HL-60 (cell line): ENCODE results near the gene YIF1A.

Experiments
- DNase-seq, 2 experiments: peaks; one replicate each; pipeline ENCODE4 v3.0.0-alpha.2; 2010 to 2020; ENCODE audit warnings: low read depth in 1 of 2, low spot score in 1 of 2
- H3K27ac ChIP-seq: fragments of 250-450 bp; sonication (Bioruptor Pico); replicated peaks from 2 replicates; pipeline ENCODE4 v1.5.1; 2020; ENCODE audit warnings: mild to moderate bottlenecking, moderate library complexity
- H3K27me3 ChIP-seq: fragments of 250-450 bp; sonication (Bioruptor Pico); 2 replicates; pipeline ENCODE4 v1.5.1; 2021; ENCODE audit warnings: mild to moderate bottlenecking, moderate library complexity; ENCODE audit not compliant: insufficient read depth, poor library complexity, severe bottlenecking
- H3K4me3 ChIP-seq: replicated peaks from 2 replicates; pipeline ENCODE4 v1.5.1; 2011; ENCODE audit warnings: mild to moderate bottlenecking, control low read depth, low read length; ENCODE audit not compliant: insufficient read depth
- GABPA ChIP-seq: IDR thresholded peaks from 2 replicates; pipeline ENCODE4 v1.6.1; 2012; ENCODE audit warnings: low read depth
- POLR2AphosphoS5 ChIP-seq: IDR thresholded peaks from 2 replicates; pipeline ENCODE4 v1.6.1; 2012; ENCODE audit warnings: low read depth
- SPI1 ChIP-seq: IDR thresholded peaks from 2 replicates; pipeline ENCODE4 v1.6.1; 2012; ENCODE audit warnings: low read depth, mild to moderate bottlenecking, borderline replicate concordance
- TF ChIP-seq, protein P1 (sequence below): IDR thresholded peaks from one replicate; pipeline ENCODE4 v1.5.1; 2011; ENCODE audit warnings: low read length, control low read depth, inconsistent platforms; ENCODE audit not compliant: insufficient read depth
- TF ChIP-seq, protein P2 (sequence below): IDR thresholded peaks from 2 replicates; pipeline ENCODE4 v1.6.1; 2012; ENCODE audit warnings: low read depth; ENCODE audit not compliant: insufficient replicate concordance

Gene YIF1A

DNA sequence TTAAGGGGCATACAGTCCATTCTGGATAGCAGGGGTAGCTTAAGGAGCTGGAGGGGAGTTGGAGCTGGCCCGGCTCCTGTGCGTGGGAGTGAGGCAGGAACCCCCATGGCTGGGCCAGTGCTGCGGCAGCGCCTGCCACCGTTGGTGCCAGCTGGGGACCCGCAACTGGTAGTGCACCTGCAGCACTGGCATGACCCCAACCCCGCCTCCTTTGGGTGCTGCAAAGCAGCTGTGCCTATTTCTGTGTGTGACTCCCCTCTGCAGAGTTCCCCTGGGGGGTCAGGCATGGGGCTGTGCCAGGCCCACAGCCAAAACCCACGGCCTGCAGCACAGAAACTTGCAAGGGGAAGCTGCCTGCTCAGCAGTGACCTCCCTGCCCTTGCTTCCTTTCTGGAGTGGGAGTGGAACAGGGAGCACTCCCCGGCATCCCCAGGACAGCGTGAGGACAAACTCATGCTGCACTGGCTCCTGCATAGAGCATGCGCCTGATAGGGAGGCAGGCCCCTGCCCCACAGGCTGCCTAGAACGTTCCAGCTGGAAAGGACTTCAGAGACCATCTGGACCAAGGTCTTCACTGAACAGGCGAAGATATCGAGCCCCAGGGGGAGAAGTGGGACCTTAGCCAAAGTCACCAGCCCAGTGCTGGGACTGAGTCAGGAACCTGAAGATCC lies 46.7 kb downstream of the YIF1A start:
- H3K4me3 ChIP-seq = no peak overlapping the region
- peak in 1 of 2 experiments; percentile 51 for DNase-seq
- no peaks in the 10 kb centered on the region for H3K27me3 ChIP-seq
- H3K27ac ChIP-seq = peak overlapping the region; percentile 48
- TF ChIP-seq, protein P1, sequence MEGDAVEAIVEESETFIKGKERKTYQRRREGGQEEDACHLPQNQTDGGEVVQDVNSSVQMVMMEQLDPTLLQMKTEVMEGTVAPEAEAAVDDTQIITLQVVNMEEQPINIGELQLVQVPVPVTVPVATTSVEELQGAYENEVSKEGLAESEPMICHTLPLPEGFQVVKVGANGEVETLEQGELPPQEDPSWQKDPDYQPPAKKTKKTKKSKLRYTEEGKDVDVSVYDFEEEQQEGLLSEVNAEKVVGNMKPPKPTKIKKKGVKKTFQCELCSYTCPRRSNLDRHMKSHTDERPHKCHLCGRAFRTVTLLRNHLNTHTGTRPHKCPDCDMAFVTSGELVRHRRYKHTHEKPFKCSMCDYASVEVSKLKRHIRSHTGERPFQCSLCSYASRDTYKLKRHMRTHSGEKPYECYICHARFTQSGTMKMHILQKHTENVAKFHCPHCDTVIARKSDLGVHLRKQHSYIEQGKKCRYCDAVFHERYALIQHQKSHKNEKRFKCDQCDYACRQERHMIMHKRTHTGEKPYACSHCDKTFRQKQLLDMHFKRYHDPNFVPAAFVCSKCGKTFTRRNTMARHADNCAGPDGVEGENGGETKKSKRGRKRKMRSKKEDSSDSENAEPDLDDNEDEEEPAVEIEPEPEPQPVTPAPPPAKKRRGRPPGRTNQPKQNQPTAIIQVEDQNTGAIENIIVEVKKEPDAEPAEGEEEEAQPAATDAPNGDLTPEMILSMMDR = no peak
- TF ChIP-seq GABPA (no peak), SPI1 (0 out of 2 replicates have a peak, but pooled peaks have one; percentile 0), POLR2AphosphoS5 (peak; percentile 72)
- TF ChIP-seq, protein P2, sequence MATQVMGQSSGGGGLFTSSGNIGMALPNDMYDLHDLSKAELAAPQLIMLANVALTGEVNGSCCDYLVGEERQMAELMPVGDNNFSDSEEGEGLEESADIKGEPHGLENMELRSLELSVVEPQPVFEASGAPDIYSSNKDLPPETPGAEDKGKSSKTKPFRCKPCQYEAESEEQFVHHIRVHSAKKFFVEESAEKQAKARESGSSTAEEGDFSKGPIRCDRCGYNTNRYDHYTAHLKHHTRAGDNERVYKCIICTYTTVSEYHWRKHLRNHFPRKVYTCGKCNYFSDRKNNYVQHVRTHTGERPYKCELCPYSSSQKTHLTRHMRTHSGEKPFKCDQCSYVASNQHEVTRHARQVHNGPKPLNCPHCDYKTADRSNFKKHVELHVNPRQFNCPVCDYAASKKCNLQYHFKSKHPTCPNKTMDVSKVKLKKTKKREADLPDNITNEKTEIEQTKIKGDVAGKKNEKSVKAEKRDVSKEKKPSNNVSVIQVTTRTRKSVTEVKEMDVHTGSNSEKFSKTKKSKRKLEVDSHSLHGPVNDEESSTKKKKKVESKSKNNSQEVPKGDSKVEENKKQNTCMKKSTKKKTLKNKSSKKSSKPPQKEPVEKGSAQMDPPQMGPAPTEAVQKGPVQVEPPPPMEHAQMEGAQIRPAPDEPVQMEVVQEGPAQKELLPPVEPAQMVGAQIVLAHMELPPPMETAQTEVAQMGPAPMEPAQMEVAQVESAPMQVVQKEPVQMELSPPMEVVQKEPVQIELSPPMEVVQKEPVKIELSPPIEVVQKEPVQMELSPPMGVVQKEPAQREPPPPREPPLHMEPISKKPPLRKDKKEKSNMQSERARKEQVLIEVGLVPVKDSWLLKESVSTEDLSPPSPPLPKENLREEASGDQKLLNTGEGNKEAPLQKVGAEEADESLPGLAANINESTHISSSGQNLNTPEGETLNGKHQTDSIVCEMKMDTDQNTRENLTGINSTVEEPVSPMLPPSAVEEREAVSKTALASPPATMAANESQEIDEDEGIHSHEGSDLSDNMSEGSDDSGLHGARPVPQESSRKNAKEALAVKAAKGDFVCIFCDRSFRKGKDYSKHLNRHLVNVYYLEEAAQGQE = no peak

DNA sequence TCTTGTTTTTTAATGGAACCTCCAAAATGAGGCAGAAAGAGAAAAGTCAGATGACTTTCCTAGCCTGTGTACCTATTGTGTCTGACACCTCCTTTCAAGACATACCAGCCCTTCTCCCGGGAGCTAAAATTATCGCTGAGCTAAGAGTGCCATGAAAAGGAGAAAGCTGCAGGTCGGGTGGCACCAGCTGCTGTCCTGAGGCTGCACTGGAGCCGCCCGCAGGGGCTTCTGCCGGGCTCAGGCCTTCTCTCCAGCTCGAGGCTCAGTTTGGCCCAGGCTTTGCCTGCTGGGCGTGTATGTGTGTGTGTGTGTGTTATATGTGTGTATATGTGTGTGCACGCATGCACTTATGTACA lies 48.2 kb downstream of the YIF1A start:
- peak overlapping the region; percentile 42 for H3K27ac ChIP-seq
- TF ChIP-seq GABPA = no peak
- no peak for TF ChIP-seq SPI1
- TF ChIP-seq, protein P1 = no peak
- TF ChIP-seq, protein P2 = no peak
- TF ChIP-seq POLR2AphosphoS5 = no peak

DNA sequence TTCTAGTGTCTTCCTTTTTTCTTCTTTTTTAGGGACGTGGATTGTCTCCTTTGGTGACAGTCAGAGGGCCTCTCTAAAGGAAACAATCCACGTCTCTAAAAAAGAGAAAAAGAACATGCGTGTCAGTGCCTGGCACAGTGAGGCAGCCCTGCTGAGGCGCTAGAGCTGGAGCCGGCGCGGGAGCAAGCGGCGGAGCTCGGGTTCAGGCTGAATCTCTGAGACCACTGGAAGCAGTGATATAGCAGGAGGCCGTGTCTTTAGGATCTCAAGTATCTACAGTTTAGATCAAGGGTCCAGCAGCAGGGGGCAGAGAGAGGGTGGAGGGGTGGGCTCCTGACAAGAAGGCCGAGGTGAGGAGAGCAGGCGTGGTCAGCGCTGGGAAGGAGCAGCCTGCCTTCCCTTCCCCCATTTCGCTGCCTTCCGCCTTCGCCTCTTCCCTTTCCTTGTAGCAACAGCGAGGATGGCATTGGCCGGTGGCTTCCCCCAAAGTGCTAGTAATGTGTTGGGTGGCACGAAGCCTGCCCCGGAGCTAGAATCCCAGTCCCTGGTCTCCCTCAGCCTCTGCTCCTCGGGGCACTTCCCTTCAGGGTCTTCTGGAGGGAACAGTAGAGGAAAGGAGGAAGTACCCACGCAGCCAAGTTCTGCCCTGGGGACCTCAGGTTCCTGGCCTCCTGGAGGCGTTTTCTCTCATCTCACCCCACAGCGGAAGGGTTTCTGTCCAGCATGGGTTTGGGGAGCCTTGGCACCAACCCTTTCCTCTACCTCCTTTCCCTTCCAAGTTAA lies 48.8 kb downstream of the YIF1A start:
- TF ChIP-seq, protein P1 = no peak
- TF ChIP-seq GABPA (no peak), SPI1 (peak; percentile 69), POLR2AphosphoS5 (no peak)
- TF ChIP-seq, protein P2 = peak; percentile 69
- H3K4me3 ChIP-seq = no peak overlapping the region
- peak overlapping the region; percentile 42 for H3K27ac ChIP-seq
- DNase-seq = peak; percentile 64 to 69
- H3K27me3 ChIP-seq = no peaks in the 10 kb centered on the region

More for the DNA sequence above, 48.2 kb downstream of the YIF1A start:
- no peak for DNase-seq
- H3K27me3 ChIP-seq = no peaks in the 10 kb centered on the region
- no peak overlapping the region for H3K4me3 ChIP-seq
